SK-N-SH treated with all-trans-retinoic acid at 6 μM for 48 hours (cell line): Measurements from ENCODE around the gene PLSCR5.

Experiments
- ATAC-seq: fragments of 200-7000 bp; cut with Tn5 transposase; 3 replicates; pipeline ENCODE4 v1.9.1; 2020; ENCODE audit warnings: mild to moderate bottlenecking, moderate library complexity
- ARNTL ChIP-seq: fragments of 450-650 bp; formaldehyde crosslinking; IDR thresholded peaks from 2 replicates; pipeline ENCODE4 v1.5.0; 2020; ENCODE audit warnings: low read depth, mild to moderate bottlenecking, moderate library complexity, borderline replicate concordance
- BACH2 ChIP-seq: fragments of 250-450 bp; sonication (Bioruptor Pico); IDR thresholded peaks from 2 replicates; pipeline ENCODE4 v1.9.0; 2021; ENCODE audit warnings: mild to moderate bottlenecking, borderline replicate concordance
- ESRRG ChIP-seq: fragments of 250-450 bp; sonication (Bioruptor Pico); IDR thresholded peaks from 2 replicates; pipeline ENCODE4 v1.6.1; 2021; ENCODE audit warnings: mild to moderate bottlenecking
- GLIS3 ChIP-seq: fragments of 250-450 bp; sonication (Bioruptor Pico); IDR thresholded peaks from 2 replicates; pipeline ENCODE4 v1.5.0; 2020; ENCODE audit warnings: mild to moderate bottlenecking, moderate library complexity
- ISL1 ChIP-seq: fragments of 250-450 bp; sonication (Bioruptor Pico); IDR thresholded peaks from 2 replicates; pipeline ENCODE4 v2.1.2; 2022; ENCODE audit warnings: mild to moderate bottlenecking, moderate library complexity
- OSR1 ChIP-seq: fragments of 250-450 bp; sonication (Bioruptor Pico); IDR thresholded peaks from 2 replicates; pipeline ENCODE4 v1.8.0; 2022; ENCODE audit warnings: moderate library complexity, mild to moderate bottlenecking, inconsistent platforms
- PPARA ChIP-seq: fragments of 250-450 bp; sonication (Bioruptor Pico); IDR thresholded peaks from 2 replicates; pipeline ENCODE4 v1.5.0; 2020; ENCODE audit warnings: mild to moderate bottlenecking, borderline replicate concordance
- RARB ChIP-seq: fragments of 250-450 bp; sonication (Bioruptor Pico); IDR thresholded peaks from 2 replicates; pipeline ENCODE4 v1.8.0; 2021; ENCODE audit warnings: mild to moderate bottlenecking, moderate library complexity
- SNAI2 ChIP-seq: fragments of 250-450 bp; sonication (Bioruptor Pico); IDR thresholded peaks from 2 replicates; pipeline ENCODE4 v1.5.0; 2020; ENCODE audit warnings: mild to moderate bottlenecking, moderate library complexity
- TCF4 ChIP-seq: fragments of 250-450 bp; sonication (Bioruptor Pico); IDR thresholded peaks from 2 replicates; pipeline ENCODE4 v1.8.0; 2021; ENCODE audit warnings: mild to moderate bottlenecking, moderate library complexity, borderline replicate concordance
- TOX ChIP-seq: fragments of 250-450 bp; sonication (Bioruptor Pico); IDR thresholded peaks from 2 replicates; pipeline ENCODE4 v1.8.0; 2021; ENCODE audit warnings: mild to moderate bottlenecking, moderate library complexity, borderline replicate concordance
- TSHZ2 ChIP-seq: fragments of 250-450 bp; sonication (Bioruptor Pico); IDR thresholded peaks from 2 replicates; pipeline ENCODE4 v1.5.0; 2020; ENCODE audit warnings: mild to moderate bottlenecking, moderate library complexity
- ZC3H10 ChIP-seq: fragments of 250-450 bp; sonication (Bioruptor Pico); IDR thresholded peaks from 2 replicates; pipeline ENCODE4 v1.5.1; 2021; ENCODE audit warnings: mild to moderate bottlenecking, moderate library complexity
- ZFP3 ChIP-seq: fragments of 250-450 bp; sonication (Bioruptor Pico); IDR thresholded peaks from 2 replicates; pipeline ENCODE4 v1.5.0; 2020; ENCODE audit warnings: mild to moderate bottlenecking, moderate library complexity
- ZNF565 ChIP-seq: fragments of 450-650 bp; formaldehyde crosslinking; conservative IDR thresholded peaks from 2 replicates; pipeline ENCODE4 v1.5.0; 2020; ENCODE audit warnings: low read depth, mild to moderate bottlenecking, moderate library complexity
- ZNF8 ChIP-seq: fragments of 450-650 bp; formaldehyde crosslinking; IDR thresholded peaks from 2 replicates; pipeline ENCODE4 v1.5.0; 2020; ENCODE audit warnings: mild to moderate bottlenecking, moderate library complexity
- TF ChIP-seq, protein P1 (sequence below): fragments of 250-450 bp; sonication (Bioruptor Pico); IDR thresholded peaks from 2 replicates; pipeline ENCODE4 v1.5.1; 2021; ENCODE audit warnings: mild to moderate bottlenecking, moderate library complexity
- TF ChIP-seq, protein P2 (sequence below): fragments of 250-450 bp; sonication (Bioruptor Pico); IDR thresholded peaks from 2 replicates; pipeline ENCODE4 v1.5.1; 2020; ENCODE audit warnings: low read depth, mild to moderate bottlenecking, moderate library complexity
- TF ChIP-seq, protein P3 (sequence below): fragments of 250-450 bp; sonication (Bioruptor Pico); IDR thresholded peaks from 2 replicates; pipeline ENCODE4 v1.8.0; 2021; ENCODE audit warnings: low read depth, mild to moderate bottlenecking, moderate library complexity, borderline replicate concordance
- TF ChIP-seq, protein P4 (sequence below): fragments of 250-450 bp; sonication (Bioruptor Pico); IDR thresholded peaks from 2 replicates; pipeline ENCODE4 v1.8.0; 2020; ENCODE audit warnings: mild to moderate bottlenecking, moderate library complexity, borderline replicate concordance

PLSCR5 gene

GRCh38 chr3:146594843-146595482, 10.2 kb downstream of the PLSCR5 start:
- peak; percentile 70 for ATAC-seq
- no peak for TF ChIP-seq OSR1
- no peak for TF ChIP-seq ZC3H10 (CRISPR knock-in tag)
- TF ChIP-seq, protein P1, sequence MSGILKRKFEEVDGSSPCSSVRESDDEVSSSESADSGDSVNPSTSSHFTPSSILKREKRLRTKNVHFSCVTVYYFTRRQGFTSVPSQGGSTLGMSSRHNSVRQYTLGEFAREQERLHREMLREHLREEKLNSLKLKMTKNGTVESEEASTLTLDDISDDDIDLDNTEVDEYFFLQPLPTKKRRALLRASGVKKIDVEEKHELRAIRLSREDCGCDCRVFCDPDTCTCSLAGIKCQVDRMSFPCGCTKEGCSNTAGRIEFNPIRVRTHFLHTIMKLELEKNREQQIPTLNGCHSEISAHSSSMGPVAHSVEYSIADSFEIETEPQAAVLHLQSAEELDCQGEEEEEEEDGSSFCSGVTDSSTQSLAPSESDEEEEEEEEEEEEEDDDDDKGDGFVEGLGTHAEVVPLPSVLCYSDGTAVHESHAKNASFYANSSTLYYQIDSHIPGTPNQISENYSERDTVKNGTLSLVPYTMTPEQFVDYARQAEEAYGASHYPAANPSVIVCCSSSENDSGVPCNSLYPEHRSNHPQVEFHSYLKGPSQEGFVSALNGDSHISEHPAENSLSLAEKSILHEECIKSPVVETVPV (CRISPR knock-in tag): no peak
- TF ChIP-seq TOX (CRISPR knock-in tag): no peak
- TF ChIP-seq RARB (CRISPR knock-in tag): no peak

GRCh38 chr3:146593776-146594175, 11.4 kb downstream of the PLSCR5 start:
- no peak for TF ChIP-seq ZC3H10 (CRISPR knock-in tag)
- no peak for TF ChIP-seq ISL1
- TF ChIP-seq SNAI2 (CRISPR knock-in tag): no peak
- TF ChIP-seq PPARA: no peak
- no peak for TF ChIP-seq OSR1
- TF ChIP-seq TCF4 (CRISPR knock-in tag): no peak
- TF ChIP-seq ZFP3 (CRISPR knock-in tag): no peak
- no peak for TF ChIP-seq GLIS3
- TF ChIP-seq, protein P2, sequence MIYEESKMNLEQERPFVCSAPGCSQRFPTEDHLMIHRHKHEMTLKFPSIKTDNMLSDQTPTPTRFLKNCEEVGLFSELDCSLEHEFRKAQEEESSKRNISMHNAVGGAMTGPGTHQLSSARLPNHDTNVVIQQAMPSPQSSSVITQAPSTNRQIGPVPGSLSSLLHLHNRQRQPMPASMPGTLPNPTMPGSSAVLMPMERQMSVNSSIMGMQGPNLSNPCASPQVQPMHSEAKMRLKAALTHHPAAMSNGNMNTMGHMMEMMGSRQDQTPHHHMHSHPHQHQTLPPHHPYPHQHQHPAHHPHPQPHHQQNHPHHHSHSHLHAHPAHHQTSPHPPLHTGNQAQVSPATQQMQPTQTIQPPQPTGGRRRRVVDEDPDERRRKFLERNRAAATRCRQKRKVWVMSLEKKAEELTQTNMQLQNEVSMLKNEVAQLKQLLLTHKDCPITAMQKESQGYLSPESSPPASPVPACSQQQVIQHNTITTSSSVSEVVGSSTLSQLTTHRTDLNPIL (CRISPR knock-in tag): no peak
- TF ChIP-seq ZNF565 (CRISPR knock-in tag): no peak
- TF ChIP-seq, protein P3, sequence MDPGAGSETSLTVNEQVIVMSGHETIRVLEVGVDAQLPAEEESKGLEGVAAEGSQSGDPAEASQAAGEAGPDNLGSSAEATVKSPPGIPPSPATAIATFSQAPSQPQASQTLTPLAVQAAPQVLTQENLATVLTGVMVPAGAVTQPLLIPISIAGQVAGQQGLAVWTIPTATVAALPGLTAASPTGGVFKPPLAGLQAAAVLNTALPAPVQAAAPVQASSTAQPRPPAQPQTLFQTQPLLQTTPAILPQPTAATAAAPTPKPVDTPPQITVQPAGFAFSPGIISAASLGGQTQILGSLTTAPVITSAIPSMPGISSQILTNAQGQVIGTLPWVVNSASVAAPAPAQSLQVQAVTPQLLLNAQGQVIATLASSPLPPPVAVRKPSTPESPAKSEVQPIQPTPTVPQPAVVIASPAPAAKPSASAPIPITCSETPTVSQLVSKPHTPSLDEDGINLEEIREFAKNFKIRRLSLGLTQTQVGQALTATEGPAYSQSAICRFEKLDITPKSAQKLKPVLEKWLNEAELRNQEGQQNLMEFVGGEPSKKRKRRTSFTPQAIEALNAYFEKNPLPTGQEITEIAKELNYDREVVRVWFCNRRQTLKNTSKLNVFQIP (CRISPR knock-in tag): no peak
- TF ChIP-seq ARNTL (CRISPR knock-in tag): no peak
- no peak for TF ChIP-seq TOX (CRISPR knock-in tag)
- no peak for TF ChIP-seq BACH2 (CRISPR knock-in tag)
- TF ChIP-seq, protein P1 (CRISPR knock-in tag): no peak
- TF ChIP-seq ESRRG (CRISPR knock-in tag): no peak
- no peak for TF ChIP-seq ZNF8 (CRISPR knock-in tag)
- TF ChIP-seq, protein P4, sequence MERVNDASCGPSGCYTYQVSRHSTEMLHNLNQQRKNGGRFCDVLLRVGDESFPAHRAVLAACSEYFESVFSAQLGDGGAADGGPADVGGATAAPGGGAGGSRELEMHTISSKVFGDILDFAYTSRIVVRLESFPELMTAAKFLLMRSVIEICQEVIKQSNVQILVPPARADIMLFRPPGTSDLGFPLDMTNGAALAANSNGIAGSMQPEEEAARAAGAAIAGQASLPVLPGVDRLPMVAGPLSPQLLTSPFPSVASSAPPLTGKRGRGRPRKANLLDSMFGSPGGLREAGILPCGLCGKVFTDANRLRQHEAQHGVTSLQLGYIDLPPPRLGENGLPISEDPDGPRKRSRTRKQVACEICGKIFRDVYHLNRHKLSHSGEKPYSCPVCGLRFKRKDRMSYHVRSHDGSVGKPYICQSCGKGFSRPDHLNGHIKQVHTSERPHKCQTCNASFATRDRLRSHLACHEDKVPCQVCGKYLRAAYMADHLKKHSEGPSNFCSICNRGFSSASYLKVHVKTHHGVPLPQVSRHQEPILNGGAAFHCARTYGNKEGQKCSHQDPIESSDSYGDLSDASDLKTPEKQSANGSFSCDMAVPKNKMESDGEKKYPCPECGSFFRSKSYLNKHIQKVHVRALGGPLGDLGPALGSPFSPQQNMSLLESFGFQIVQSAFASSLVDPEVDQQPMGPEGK: no peak
- no peak for TF ChIP-seq TSHZ2 (CRISPR knock-in tag)
- no peak for ATAC-seq
